Camera-type eye (tissue), 1 donor: ENCODE data around the gene ENKUR. TPM values are rescaled to one million over a fixed set of nuclear protein-coding genes. Genes with fewer than 3 reads are reported as not detected.

Source experiments
- total RNA-seq: library from RNA; depleted of rRNA; stranded (reverse); fragments of >200 nt; gene quantifications from one replicate; pipeline ENCODE4 v1.2.3, GENCODE V29; 2014

Gene ENKUR
- 1.7 TPM for total RNA-seq

DNA sequence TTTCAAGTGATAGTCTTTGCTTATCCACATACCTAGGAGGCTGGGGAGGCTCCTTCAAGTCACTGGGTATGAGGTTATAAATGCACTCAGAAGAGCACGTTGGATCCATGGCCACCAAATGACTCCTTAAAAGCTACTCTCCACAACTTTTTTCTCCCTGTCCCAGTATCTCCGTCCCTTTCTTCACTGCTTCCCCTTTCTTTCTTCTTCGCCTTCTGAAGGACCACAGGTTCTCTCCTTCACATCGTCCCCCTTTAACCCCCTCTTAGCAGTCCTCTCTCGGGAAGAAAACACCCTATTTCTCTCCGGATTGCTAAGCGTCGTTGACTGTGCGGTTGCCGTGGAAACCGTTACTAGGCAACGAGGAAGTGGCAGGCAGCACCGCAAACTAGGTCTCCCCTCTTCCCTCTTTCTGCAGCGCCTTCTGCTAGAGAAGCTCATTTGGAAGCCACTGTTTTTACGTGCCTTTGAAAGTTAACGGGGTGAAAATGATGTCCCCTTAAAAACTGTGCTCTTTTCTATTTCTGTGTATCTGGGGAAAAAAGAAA lies at the start of gene ENKUR:
Gene ENKUR, minus strand, starts transcription at position 331 of the 548 bp plus-strand sequence. Its CDS starts 222 bp downstream, at position 109.

GRCh38 chr10:25016376-25017153 lies 607 bp upstream of the ENKUR start, which contains the start of gene THNSL1:
Gene THNSL1, plus strand, starts transcription at chr10:25016612. Its CDS starts 6,612 bp downstream, at chr10:25023224.

GRCh38 chr10:24952143-24952706 lies 63.7 kb downstream of the ENKUR start, which contains the start of gene PRTFDC1:
Gene PRTFDC1, minus strand, starts transcription at chr10:24952606. Its CDS starts 31 bp downstream, at chr10:24952575.

Other genes with a start within 250 kb of the ENKUR start
- 29.0 TPM for gene PRTFDC1, start 63.6 kb downstream of the ENKUR start, total RNA-seq
- gene THNSL1, start 454 bp upstream of the ENKUR start, total RNA-seq, result 13.0 TPM
- gene GPR158, start 158.8 kb upstream of the ENKUR start, total RNA-seq, result 4.9 TPM